Measurements from ENCODE around the gene RBM8A. TPM values are rescaled to one million over a fixed set of nuclear protein-coding genes. Genes with fewer than 3 reads are reported as not detected.

The RBM8A gene
- total and polyA plus RNA-seq, 9 of the 15 experiments (the other 6 are each of a cell fraction or from before 2014, with no cell fraction given): 215 to 1,035 (median 291) TPM

GRCh38 chr1:145927063-145927886 lies at the start of gene RBM8A (continued):
- peak; percentile 98 for TF ChIP-seq ZC3H11A (IDR thresholded peaks at IDR 0.05; ENCODE audit: low read depth, low read length)
- no peak for TF ChIP-seq PTRF (tag; IDR thresholded peaks at IDR 0.05)
- TF ChIP-seq ZNF449 (CRISPR knock-in tag; IDR thresholded peaks at IDR 0.05): no peak
- peak; percentile 93 for TF ChIP-seq KLF13 (tag; IDR thresholded peaks at IDR 0.05; ENCODE audit: borderline replicate concordance, low read depth)
- 0 out of 2 replicates have a peak, but pooled peaks have one; percentile 12 for TF ChIP-seq PTBP1 (IDR thresholded peaks at IDR 0.05; ENCODE audit: low read depth, low read length)
- TF ChIP-seq POLR2AphosphoS5 (IDR thresholded peaks at IDR 0.05; ENCODE audit: control insufficient read depth, insufficient read depth, low read depth, low read length): peak; percentile 89
- TF ChIP-seq ESRRA (IDR thresholded peaks at IDR 0.05; ENCODE audit: borderline replicate concordance, low read depth): peak; percentile 66; the same call in 1 of the 2 replicates
- peak; percentile 98 for TF ChIP-seq HLTF (IDR thresholded peaks at IDR 0.05)
- 0 out of 2 replicates have a peak, but pooled peaks have one; percentile 46 for TF ChIP-seq ZNF592 (IDR thresholded peaks at IDR 0.05)
- no peak for TF ChIP-seq TSHZ1 (CRISPR knock-in tag; IDR thresholded peaks at IDR 0.05)
- TF ChIP-seq TFAM (CRISPR knock-in tag; conservative IDR thresholded peaks at IDR 0.05): no peak
- TF ChIP-seq ZNF766 (CRISPR knock-in tag; conservative IDR thresholded peaks at IDR 0.05): 0 out of 2 replicates have a peak, but pooled peaks have one; percentile 73
- peak; percentile 90 for TF ChIP-seq RBBP5 (IDR thresholded peaks at IDR 0.05; ENCODE audit: borderline replicate concordance, insufficient read depth, low read length, poor library complexity, severe bottlenecking)
- TF ChIP-seq ATF7 (IDR thresholded peaks at IDR 0.05): peak; percentile 79
- TF ChIP-seq EHMT2 (IDR thresholded peaks at IDR 0.05): peak; percentile 61; the same call in 1 of the 2 replicates
- TF ChIP-seq ZNF584 (CRISPR knock-in tag; IDR thresholded peaks at IDR 0.05; ENCODE audit: low read depth): no peak
- TF ChIP-seq EGR1 (conservative IDR thresholded peaks at IDR 0.05): peak; percentile 63
- no peak for TF ChIP-seq ZNF507 (tag; conservative IDR thresholded peaks at IDR 0.05)
- 0 out of 2 replicates have a peak, but pooled peaks have one; percentile 43 for TF ChIP-seq PHB (CRISPR knock-in tag; IDR thresholded peaks at IDR 0.05)

All from K562 (cell line).